ENCODE results near the gene PCF11.

DNA sequence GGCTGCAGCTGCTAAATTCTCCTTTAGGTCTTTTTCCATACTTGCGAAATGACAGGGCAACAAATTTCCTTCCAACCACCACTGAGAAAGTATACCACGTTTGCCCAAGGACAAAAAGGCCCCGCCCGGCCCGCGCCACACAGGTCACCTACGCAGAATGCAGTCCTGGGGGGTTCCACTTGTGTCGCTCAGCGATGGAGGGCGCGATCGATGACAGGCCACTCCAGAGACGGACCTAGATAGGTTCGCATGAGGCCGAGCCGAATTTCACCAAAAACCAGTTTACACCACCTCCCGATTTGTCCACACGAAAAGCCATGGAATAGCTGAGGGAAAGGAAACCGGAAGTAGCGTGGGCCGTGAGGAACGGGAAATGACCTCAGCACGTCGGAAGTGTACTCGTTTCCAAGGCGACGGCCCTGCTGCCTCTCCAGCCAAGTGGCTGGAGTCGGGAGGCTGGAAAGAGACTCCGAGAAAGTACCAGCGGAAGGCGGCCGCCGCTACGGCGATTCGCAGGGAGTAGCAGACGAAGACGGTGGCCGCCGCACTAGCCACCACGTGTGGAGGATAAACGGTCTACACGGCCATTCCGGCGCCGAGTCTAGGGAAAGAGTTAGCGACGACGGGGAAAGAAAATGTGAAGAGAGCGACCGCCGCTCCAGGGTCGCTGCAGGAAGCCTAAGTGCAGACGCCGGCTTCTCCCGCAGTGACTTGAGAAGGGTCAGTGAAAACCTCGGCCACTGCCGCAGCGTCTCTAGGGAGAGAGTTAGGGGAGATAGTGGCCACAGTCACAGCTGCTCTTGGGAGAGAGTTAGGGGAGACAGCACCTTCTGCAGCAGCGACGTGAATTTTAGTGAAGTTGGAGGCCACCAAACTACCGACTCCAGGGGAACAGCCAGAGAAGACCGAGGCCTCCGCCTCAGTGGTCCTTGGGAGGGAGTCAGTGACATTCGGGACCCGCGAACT, 36.7 kb downstream of the PCF11 start, which contains the start of gene ANKRD42:
- TF ChIP-seq, protein P1, sequence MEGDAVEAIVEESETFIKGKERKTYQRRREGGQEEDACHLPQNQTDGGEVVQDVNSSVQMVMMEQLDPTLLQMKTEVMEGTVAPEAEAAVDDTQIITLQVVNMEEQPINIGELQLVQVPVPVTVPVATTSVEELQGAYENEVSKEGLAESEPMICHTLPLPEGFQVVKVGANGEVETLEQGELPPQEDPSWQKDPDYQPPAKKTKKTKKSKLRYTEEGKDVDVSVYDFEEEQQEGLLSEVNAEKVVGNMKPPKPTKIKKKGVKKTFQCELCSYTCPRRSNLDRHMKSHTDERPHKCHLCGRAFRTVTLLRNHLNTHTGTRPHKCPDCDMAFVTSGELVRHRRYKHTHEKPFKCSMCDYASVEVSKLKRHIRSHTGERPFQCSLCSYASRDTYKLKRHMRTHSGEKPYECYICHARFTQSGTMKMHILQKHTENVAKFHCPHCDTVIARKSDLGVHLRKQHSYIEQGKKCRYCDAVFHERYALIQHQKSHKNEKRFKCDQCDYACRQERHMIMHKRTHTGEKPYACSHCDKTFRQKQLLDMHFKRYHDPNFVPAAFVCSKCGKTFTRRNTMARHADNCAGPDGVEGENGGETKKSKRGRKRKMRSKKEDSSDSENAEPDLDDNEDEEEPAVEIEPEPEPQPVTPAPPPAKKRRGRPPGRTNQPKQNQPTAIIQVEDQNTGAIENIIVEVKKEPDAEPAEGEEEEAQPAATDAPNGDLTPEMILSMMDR (IDR thresholded peaks at IDR 0.05): no peak
- TF ChIP-seq ZFX (IDR thresholded peaks at IDR 0.05; ENCODE audit: borderline replicate concordance): no peak

All from 22Rv1 (cell line).